Stimulated activated effector memory CD8-positive, alpha-beta T cell treated with anti-CD3 and anti-CD28 coated beads, Interleukin-12 subunit alpha, Interleukin-12 subunit beta, amount 100 ng/mL, for 72 hours (primary cell): ENCODE results near the gene BNIP5.
A peak's percentile ranks its signal among the peaks of the same experiment; 100 is the strongest.

ENCODE experiments used
- ATAC-seq: fragments of 150-1000 bp; cut with Tn5 transposase; 2 replicates; pipeline ENCODE4 v1.10.0; 2021
- DNase-seq, 2 donors: peaks; one replicate each; pipeline ENCODE4 v3.0.0; 2021 to 2022; ENCODE audit warnings: low spot score in 2 of 2
- H3K27ac Mint-ChIP-seq: one replicate; pipeline ENCODE4 v1.8.0; 2022; ENCODE audit warnings: mild to moderate bottlenecking, mixed read lengths
- H3K36me3 Mint-ChIP-seq: one replicate; pipeline ENCODE4 v1.8.0; 2022; ENCODE audit warnings: mild to moderate bottlenecking, mixed read lengths
- H3K4me1 Mint-ChIP-seq: one replicate; pipeline ENCODE4 v1.8.0; 2022; ENCODE audit warnings: mixed read lengths
- H3K4me3 Mint-ChIP-seq: one replicate; pipeline ENCODE4 v1.8.0; 2022; ENCODE audit warnings: mild to moderate bottlenecking, mixed read lengths
- H3K9me3 Mint-ChIP-seq: one replicate; pipeline ENCODE4 v1.8.0; 2022; ENCODE audit warnings: mixed read lengths

The BNIP5 gene

GRCh38 chr6:36309900-36310299 is 26.8 kb downstream of the BNIP5 start:
- no peaks in the 10 kb centered on the region for H3K36me3 Mint-ChIP-seq
- H3K4me3 Mint-ChIP-seq, result no peak overlapping the region
- H3K27ac Mint-ChIP-seq, result no peak overlapping the region
- ATAC-seq (no peak), DNase-seq (no peak)
- H3K4me1 Mint-ChIP-seq, result peaks cover 14% of the 10 kb centered on the region
- H3K9me3 Mint-ChIP-seq, result no peaks in the 10 kb centered on the region

GRCh38 chr6:36309203-36309602 is 27.5 kb downstream of the BNIP5 start:
- Mint-ChIP-seq H3K36me3 (no peaks in the 10 kb centered on the region), H3K4me1 (peaks cover 10% of the 10 kb centered on the region), H3K9me3 (no peaks in the 10 kb centered on the region), H3K4me3 (no peak overlapping the region), H3K27ac (no peak overlapping the region)
- ATAC-seq (no peak), DNase-seq (no peak)

- Mint-ChIP-seq H3K27ac (no peak overlapping the region), H3K4me3 (no peak overlapping the region), H3K9me3 (no peaks in the 10 kb centered on the region), H3K36me3 (no peaks in the 10 kb centered on the region), H3K4me1 (peaks cover 6% of the 10 kb centered on the region)
- DNase-seq (no peak), ATAC-seq (no peak)
These were observed 28.2 kb downstream of the BNIP5 start for GRCh38 chr6:36308514-36308913.

- H3K4me3 Mint-ChIP-seq, result no peak overlapping the region
- no peak for ATAC-seq
- H3K4me1 Mint-ChIP-seq, result peaks cover 12% of the 10 kb centered on the region
- no peak for DNase-seq
- no peaks in the 10 kb centered on the region for H3K9me3 Mint-ChIP-seq
- no peak overlapping the region for H3K27ac Mint-ChIP-seq
- H3K36me3 Mint-ChIP-seq, result no peaks in the 10 kb centered on the region
These were observed 30.3 kb downstream of the BNIP5 start for GRCh38 chr6:36306375-36306774.

- DNase-seq, result no peak
- Mint-ChIP-seq H3K27ac (no peak overlapping the region), H3K36me3 (no peaks in the 10 kb centered on the region)
These were observed 30.8 kb downstream of the BNIP5 start for GRCh38 chr6:36305885-36306284.

GRCh38 chr6:36302227-36302976 is 34.3 kb downstream of the BNIP5 start:
- no peak overlapping the region for H3K27ac Mint-ChIP-seq
- H3K36me3 Mint-ChIP-seq, result peaks cover 5% of the 10 kb centered on the region
- peak; percentile 97 for ATAC-seq
- peaks cover 6% of the 10 kb centered on the region for H3K4me1 Mint-ChIP-seq
- DNase-seq, result peak; percentile 94 to 96
- H3K9me3 Mint-ChIP-seq, result no peaks in the 10 kb centered on the region
- no peak overlapping the region for H3K4me3 Mint-ChIP-seq

More at GRCh38 chr6:36305885-36306284, 30.8 kb downstream of the BNIP5 start:
- no peak overlapping the region for H3K4me3 Mint-ChIP-seq
- H3K4me1 Mint-ChIP-seq, result peaks cover 12% of the 10 kb centered on the region
- no peaks in the 10 kb centered on the region for H3K9me3 Mint-ChIP-seq
- no peak for ATAC-seq

- no peak for ATAC-seq
- peaks cover 5% of the 10 kb centered on the region for H3K36me3 Mint-ChIP-seq
These were observed 34.9 kb downstream of the BNIP5 start for GRCh38 chr6:36301781-36302180.

GRCh38 chr6:36301085-36301658 is 35.5 kb downstream of the BNIP5 start:
- DNase-seq, result no peak
- H3K36me3 Mint-ChIP-seq, result peaks cover 5% of the 10 kb centered on the region
- no peak overlapping the region for H3K27ac Mint-ChIP-seq
- peaks cover 6% of the 10 kb centered on the region for H3K4me1 Mint-ChIP-seq
- no peaks in the 10 kb centered on the region for H3K9me3 Mint-ChIP-seq
- ATAC-seq, result no peak
- H3K4me3 Mint-ChIP-seq, result no peak overlapping the region

More at GRCh38 chr6:36301781-36302180, 34.9 kb downstream of the BNIP5 start:
- Mint-ChIP-seq H3K9me3 (no peaks in the 10 kb centered on the region), H3K27ac (no peak overlapping the region), H3K4me3 (no peak overlapping the region), H3K4me1 (peaks cover 6% of the 10 kb centered on the region)
- no peak for DNase-seq

- Mint-ChIP-seq H3K4me1 (peaks cover 6% of the 10 kb centered on the region), H3K4me3 (no peak overlapping the region), H3K27ac (no peak overlapping the region), H3K36me3 (peaks cover 5% of the 10 kb centered on the region), H3K9me3 (no peaks in the 10 kb centered on the region)
- no peak for DNase-seq
- ATAC-seq, result no peak
These were observed 38.7 kb downstream of the BNIP5 start for GRCh38 chr6:36298027-36298426.

- peaks cover 5% of the 10 kb centered on the region for H3K36me3 Mint-ChIP-seq
- no peak overlapping the region for H3K27ac Mint-ChIP-seq
- H3K4me3 Mint-ChIP-seq, result no peak overlapping the region
- H3K9me3 Mint-ChIP-seq, result no peaks in the 10 kb centered on the region
- ATAC-seq (no peak), DNase-seq (no peak)
- H3K4me1 Mint-ChIP-seq, result peaks cover 5% of the 10 kb centered on the region
These were observed 39.2 kb downstream of the BNIP5 start for GRCh38 chr6:36297511-36297910.

GRCh38 chr6:36297051-36297450 is 39.6 kb downstream of the BNIP5 start:
- no peak overlapping the region for H3K27ac Mint-ChIP-seq
- H3K36me3 Mint-ChIP-seq, result peaks cover 5% of the 10 kb centered on the region
- ATAC-seq, result no peak
- no peaks in the 10 kb centered on the region for H3K9me3 Mint-ChIP-seq
- no peak overlapping the region for H3K4me3 Mint-ChIP-seq
- DNase-seq, result no peak
- peaks cover under 1% of the 10 kb centered on the region for H3K4me1 Mint-ChIP-seq

- Mint-ChIP-seq H3K9me3 (no peaks in the 10 kb centered on the region), H3K36me3 (peaks cover 5% of the 10 kb centered on the region), H3K27ac (no peak overlapping the region), H3K4me3 (no peak overlapping the region), H3K4me1 (peaks cover 5% of the 10 kb centered on the region)
- ATAC-seq, result no peak
- no peak for DNase-seq
These were observed 40.4 kb downstream of the BNIP5 start for GRCh38 chr6:36296240-36296639.

- no peak for DNase-seq
- no peak overlapping the region for H3K4me3 Mint-ChIP-seq
- peaks cover 21% of the 10 kb centered on the region for H3K4me1 Mint-ChIP-seq
- ATAC-seq, result no peak
- no peaks in the 10 kb centered on the region for H3K36me3 Mint-ChIP-seq
- no peak overlapping the region for H3K27ac Mint-ChIP-seq
- H3K9me3 Mint-ChIP-seq, result no peaks in the 10 kb centered on the region
These were observed 44.5 kb downstream of the BNIP5 start for GRCh38 chr6:36292170-36292569.

GRCh38 chr6:36290668-36291620 is 45.7 kb downstream of the BNIP5 start:
- Mint-ChIP-seq H3K4me1 (peaks cover 21% of the 10 kb centered on the region), H3K36me3 (no peaks in the 10 kb centered on the region), H3K9me3 (no peaks in the 10 kb centered on the region), H3K4me3 (no peak overlapping the region), H3K27ac (no peak overlapping the region)
- ATAC-seq, result no peak
- DNase-seq, result no peak

GRCh38 chr6:36289281-36289878 is 47.3 kb downstream of the BNIP5 start:
- no peaks in the 10 kb centered on the region for H3K36me3 Mint-ChIP-seq
- H3K27ac Mint-ChIP-seq, result no peak overlapping the region
- DNase-seq, result no peak
- no peaks in the 10 kb centered on the region for H3K9me3 Mint-ChIP-seq
- no peak overlapping the region for H3K4me3 Mint-ChIP-seq
- ATAC-seq, result no peak
- H3K4me1 Mint-ChIP-seq, result peaks cover 27% of the 10 kb centered on the region
